Cardiac muscle cell (in vitro differentiated cells and primary cell): ENCODE data around the gene DCLRE1C. TPM values are rescaled to one million over a fixed set of nuclear protein-coding genes. Genes with fewer than 3 reads are reported as not detected.
A peak's percentile ranks its signal among the peaks of the same experiment; 100 is the strongest.
"Not testable (repeated sequence)": the region's sequence is repeated elsewhere in the genome, so short reads cannot be mapped to it uniquely, and the experiment has no call there.

Source experiments
- DNase-seq, 2 donors: peaks; one replicate each; pipeline versions ENCODE4 v3.0.0 to v3.0.0-alpha.2; 2010 to 2017; ENCODE audit warnings: low read depth in 1 of 2, low spot score in 1 of 2
- H3K27ac ChIP-seq: fragments of 200-600 bp; sonication (generic); 2 replicates; pipeline ENCODE4 v1.5.1; 2016
- H3K27me3 ChIP-seq: fragments of 200-600 bp; sonication (generic); 2 replicates; pipeline ENCODE4 v1.6.0; 2016; ENCODE audit warnings: control low read depth
- H3K36me3 ChIP-seq: fragments of 200-600 bp; sonication (generic); 2 replicates; pipeline ENCODE4 v1.5.1; 2016; ENCODE audit warnings: control low read depth
- H3K4me1 ChIP-seq: fragments of 200-600 bp; sonication (generic); 2 replicates; pipeline ENCODE4 v1.8.1; 2017; ENCODE audit warnings: low read depth, mild to moderate bottlenecking, mixed run types
- H3K4me3 ChIP-seq: fragments of 200-600 bp; sonication (generic); 2 replicates; pipeline ENCODE4 v1.5.1; 2016; ENCODE audit warnings: mild to moderate bottlenecking
- H3K9me3 ChIP-seq: fragments of 200-600 bp; sonication (generic); 2 replicates; pipeline ENCODE4 v1.5.1; 2017; ENCODE audit warnings: low read depth, mild to moderate bottlenecking, control low read depth
- CTCF ChIP-seq: IDR thresholded peaks from 2 replicates; pipeline ENCODE4 v1.5.1; 2012; ENCODE audit warnings: low read depth, mild to moderate bottlenecking, low read length
- polyA plus RNA-seq: library from polyadenylated mRNA; unstranded; fragments of >200 nt; fragmentation: Nextera tagmentation; extraction: Ambion mirVana; gene quantifications from 2 replicates; pipeline ENCODE4 v1.2.1, GENCODE V29; 2016
- total RNA-seq: library from RNA; depleted of rRNA; stranded (reverse); fragments of >200 nt; gene quantifications from 2 replicates; pipeline ENCODE4 v1.2.3, GENCODE V29; 2016

The DCLRE1C gene
- total and polyA plus RNA-seq, 2 experiments from 2014 or later = 8.2 to 16.6 TPM

GRCh38 chr10:14878266-14879123 is 75.4 kb downstream of the DCLRE1C start, which contains the start of gene SUV39H2:
Gene SUV39H2, plus strand, starts transcription at chr10:14878866. Its CDS starts 23 bp downstream, at chr10:14878889.
- peak within 1 kb of the TSS; percentile 85 for H3K27ac ChIP-seq
- no peak for TF ChIP-seq CTCF

GRCh38 chr10:14876764-14877163 is 77.1 kb downstream of the DCLRE1C start:
- DNase-seq = no peak
- no peak for TF ChIP-seq CTCF
- H3K9me3 ChIP-seq = no peaks in the 10 kb centered on the region
- H3K27me3 ChIP-seq = no peaks in the 10 kb centered on the region
- H3K4me3 ChIP-seq = no peak overlapping the region
- peaks cover 11% of the 10 kb centered on the region for H3K4me1 ChIP-seq
- peak overlapping the region; percentile 85 for H3K27ac ChIP-seq
- no peaks in the 10 kb centered on the region for H3K36me3 ChIP-seq

More at GRCh38 chr10:14878266-14879123, 75.4 kb downstream of the DCLRE1C start, which contains the start of gene SUV39H2:
- Histone ChIP-seq H3K9me3 (no peaks in the 10 kb centered on the region), H3K27me3 (no peaks in the 10 kb centered on the region), H3K4me1 (peaks cover 11% of the 10 kb centered on the region), H3K4me3 (peak within 1 kb of the TSS; percentile 84), H3K36me3 (no peaks in the 10 kb centered on the region)
- peak; percentile 97 to 98 for DNase-seq

GRCh38 chr10:14875941-14876340 is 78.0 kb downstream of the DCLRE1C start:
- H3K4me1 ChIP-seq = peaks cover 11% of the 10 kb centered on the region
- TF ChIP-seq CTCF = no peak
- no peaks in the 10 kb centered on the region for H3K9me3 ChIP-seq
- H3K4me3 ChIP-seq = no peak overlapping the region
- peaks cover 7% of the 10 kb centered on the region for H3K36me3 ChIP-seq
- no peak for DNase-seq
- peak overlapping the region; percentile 85 for H3K27ac ChIP-seq
- H3K27me3 ChIP-seq = no peaks in the 10 kb centered on the region

GRCh38 chr10:14873090-14873760 is 80.7 kb downstream of the DCLRE1C start:
- H3K4me1 ChIP-seq = peaks cover 11% of the 10 kb centered on the region

GRCh38 chr10:14864871-14865270 is 89.0 kb downstream of the DCLRE1C start:
- not testable (repeated sequence) for H3K9me3 ChIP-seq, H3K27ac ChIP-seq, H3K4me1 ChIP-seq, H3K4me3 ChIP-seq, DNase-seq, H3K27me3 ChIP-seq
- peaks cover 23% of the 10 kb centered on the region for H3K36me3 ChIP-seq

More at GRCh38 chr10:14873090-14873760, 80.7 kb downstream of the DCLRE1C start:
- H3K4me3 ChIP-seq = no peak overlapping the region
- TF ChIP-seq CTCF = no peak
- no peaks in the 10 kb centered on the region for H3K9me3 ChIP-seq
- peaks cover 25% of the 10 kb centered on the region for H3K36me3 ChIP-seq
- no peaks in the 10 kb centered on the region for H3K27me3 ChIP-seq
- peak in 1 of 2 donors; percentile 74 for DNase-seq
- H3K27ac ChIP-seq = no peak overlapping the region

- H3K4me1 ChIP-seq, DNase-seq, H3K27me3 ChIP-seq, H3K27ac ChIP-seq, H3K9me3 ChIP-seq, H3K4me3 ChIP-seq: not testable (repeated sequence)
- peaks cover 23% of the 10 kb centered on the region for H3K36me3 ChIP-seq
These were observed 89.4 kb downstream of the DCLRE1C start for GRCh38 chr10:14864466-14864865.
